Measurements from ENCODE around the gene PDPN.

DNA sequence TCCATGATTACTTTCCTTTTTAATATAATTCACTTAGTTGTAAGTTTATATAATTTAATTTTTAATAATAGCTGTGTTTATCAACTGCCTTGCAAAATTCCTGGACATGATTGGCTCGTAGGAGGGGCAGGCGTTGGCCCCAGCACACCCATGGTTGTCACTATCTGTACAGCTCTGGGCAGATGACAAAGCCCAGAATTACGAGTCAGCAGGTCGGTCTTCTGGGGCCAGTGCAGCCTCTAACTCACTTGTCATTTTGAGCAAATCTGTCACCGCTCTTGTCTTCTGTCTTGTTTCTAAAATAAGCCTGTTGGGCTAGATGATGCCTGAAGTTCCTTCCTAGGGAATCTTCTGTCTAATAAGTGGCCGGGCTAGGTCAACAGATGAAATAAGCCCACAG lies 48.4 kb upstream of the PDPN start:
- TF ChIP-seq, protein P1, sequence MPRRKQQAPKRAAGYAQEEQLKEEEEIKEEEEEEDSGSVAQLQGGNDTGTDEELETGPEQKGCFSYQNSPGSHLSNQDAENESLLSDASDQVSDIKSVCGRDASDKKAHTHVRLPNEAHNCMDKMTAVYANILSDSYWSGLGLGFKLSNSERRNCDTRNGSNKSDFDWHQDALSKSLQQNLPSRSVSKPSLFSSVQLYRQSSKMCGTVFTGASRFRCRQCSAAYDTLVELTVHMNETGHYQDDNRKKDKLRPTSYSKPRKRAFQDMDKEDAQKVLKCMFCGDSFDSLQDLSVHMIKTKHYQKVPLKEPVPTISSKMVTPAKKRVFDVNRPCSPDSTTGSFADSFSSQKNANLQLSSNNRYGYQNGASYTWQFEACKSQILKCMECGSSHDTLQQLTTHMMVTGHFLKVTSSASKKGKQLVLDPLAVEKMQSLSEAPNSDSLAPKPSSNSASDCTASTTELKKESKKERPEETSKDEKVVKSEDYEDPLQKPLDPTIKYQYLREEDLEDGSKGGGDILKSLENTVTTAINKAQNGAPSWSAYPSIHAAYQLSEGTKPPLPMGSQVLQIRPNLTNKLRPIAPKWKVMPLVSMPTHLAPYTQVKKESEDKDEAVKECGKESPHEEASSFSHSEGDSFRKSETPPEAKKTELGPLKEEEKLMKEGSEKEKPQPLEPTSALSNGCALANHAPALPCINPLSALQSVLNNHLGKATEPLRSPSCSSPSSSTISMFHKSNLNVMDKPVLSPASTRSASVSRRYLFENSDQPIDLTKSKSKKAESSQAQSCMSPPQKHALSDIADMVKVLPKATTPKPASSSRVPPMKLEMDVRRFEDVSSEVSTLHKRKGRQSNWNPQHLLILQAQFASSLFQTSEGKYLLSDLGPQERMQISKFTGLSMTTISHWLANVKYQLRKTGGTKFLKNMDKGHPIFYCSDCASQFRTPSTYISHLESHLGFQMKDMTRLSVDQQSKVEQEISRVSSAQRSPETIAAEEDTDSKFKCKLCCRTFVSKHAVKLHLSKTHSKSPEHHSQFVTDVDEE (CRISPR knock-in tag; IDR thresholded peaks at IDR 0.05): no peak
- TF ChIP-seq, protein P2, sequence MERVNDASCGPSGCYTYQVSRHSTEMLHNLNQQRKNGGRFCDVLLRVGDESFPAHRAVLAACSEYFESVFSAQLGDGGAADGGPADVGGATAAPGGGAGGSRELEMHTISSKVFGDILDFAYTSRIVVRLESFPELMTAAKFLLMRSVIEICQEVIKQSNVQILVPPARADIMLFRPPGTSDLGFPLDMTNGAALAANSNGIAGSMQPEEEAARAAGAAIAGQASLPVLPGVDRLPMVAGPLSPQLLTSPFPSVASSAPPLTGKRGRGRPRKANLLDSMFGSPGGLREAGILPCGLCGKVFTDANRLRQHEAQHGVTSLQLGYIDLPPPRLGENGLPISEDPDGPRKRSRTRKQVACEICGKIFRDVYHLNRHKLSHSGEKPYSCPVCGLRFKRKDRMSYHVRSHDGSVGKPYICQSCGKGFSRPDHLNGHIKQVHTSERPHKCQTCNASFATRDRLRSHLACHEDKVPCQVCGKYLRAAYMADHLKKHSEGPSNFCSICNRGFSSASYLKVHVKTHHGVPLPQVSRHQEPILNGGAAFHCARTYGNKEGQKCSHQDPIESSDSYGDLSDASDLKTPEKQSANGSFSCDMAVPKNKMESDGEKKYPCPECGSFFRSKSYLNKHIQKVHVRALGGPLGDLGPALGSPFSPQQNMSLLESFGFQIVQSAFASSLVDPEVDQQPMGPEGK (CRISPR knock-in tag; IDR thresholded peaks at IDR 0.05; ENCODE audit: borderline replicate concordance): no peak
- TF ChIP-seq ZFP30 (CRISPR knock-in tag; IDR thresholded peaks at IDR 0.05) (no peak), PPARA (CRISPR knock-in tag; IDR thresholded peaks at IDR 0.05; ENCODE audit: borderline replicate concordance) (no peak), SNAI2 (CRISPR knock-in tag; IDR thresholded peaks at IDR 0.05) (no peak), BACH2 (CRISPR knock-in tag; IDR thresholded peaks at IDR 0.05; ENCODE audit: borderline replicate concordance) (no peak), ARNTL (CRISPR knock-in tag; IDR thresholded peaks at IDR 0.05; ENCODE audit: borderline replicate concordance, low read depth) (no peak), OSR1 (CRISPR knock-in tag; IDR thresholded peaks at IDR 0.05) (no peak), CSDC2 (CRISPR knock-in tag; IDR thresholded peaks at IDR 0.05) (no peak), ISL1 (CRISPR knock-in tag; IDR thresholded peaks at IDR 0.05) (no peak), ESRRG (CRISPR knock-in tag; IDR thresholded peaks at IDR 0.05) (no peak)

Measured in SK-N-SH treated with all-trans-retinoic acid at 6 μM for 48 hours (cell line).